RWPE1 (cell line): ENCODE measurements around the gene CCND1.

ENCODE experiments used
- CTCF ChIA-PET: fragments of 350-600 bp; sonication (Branson Sonifier 250); formaldehyde crosslinking; extraction: SDS; loops from one replicate; lab custom pipeline; 2021; lab: Yijun Ruan, JAX
- POLR2A ChIA-PET: fragments of 400-600 bp; formaldehyde crosslinking; extraction: SDS; loops from one replicate; lab custom pipeline; 2020; ENCODE audit warnings: antibody characterized with exemption; ENCODE audit not compliant: low non-redundant PET; lab: Yijun Ruan, JAX
- DNase-seq: peaks from one replicate; pipeline ENCODE4 v3.0.0; 2012; ENCODE audit warnings: low spot score
- H3K27ac ChIP-seq: fragments of 450-650 bp; 2 replicates; pipeline ENCODE4 v1.5.1; 2017
- TF ChIP-seq, protein P1 (sequence below): fragments of 450-650 bp; conservative IDR thresholded peaks from 2 replicates; pipeline ENCODE4 v1.5.1; 2017; ENCODE audit warnings: low read depth, mild to moderate bottlenecking

Gene CCND1

DNA sequence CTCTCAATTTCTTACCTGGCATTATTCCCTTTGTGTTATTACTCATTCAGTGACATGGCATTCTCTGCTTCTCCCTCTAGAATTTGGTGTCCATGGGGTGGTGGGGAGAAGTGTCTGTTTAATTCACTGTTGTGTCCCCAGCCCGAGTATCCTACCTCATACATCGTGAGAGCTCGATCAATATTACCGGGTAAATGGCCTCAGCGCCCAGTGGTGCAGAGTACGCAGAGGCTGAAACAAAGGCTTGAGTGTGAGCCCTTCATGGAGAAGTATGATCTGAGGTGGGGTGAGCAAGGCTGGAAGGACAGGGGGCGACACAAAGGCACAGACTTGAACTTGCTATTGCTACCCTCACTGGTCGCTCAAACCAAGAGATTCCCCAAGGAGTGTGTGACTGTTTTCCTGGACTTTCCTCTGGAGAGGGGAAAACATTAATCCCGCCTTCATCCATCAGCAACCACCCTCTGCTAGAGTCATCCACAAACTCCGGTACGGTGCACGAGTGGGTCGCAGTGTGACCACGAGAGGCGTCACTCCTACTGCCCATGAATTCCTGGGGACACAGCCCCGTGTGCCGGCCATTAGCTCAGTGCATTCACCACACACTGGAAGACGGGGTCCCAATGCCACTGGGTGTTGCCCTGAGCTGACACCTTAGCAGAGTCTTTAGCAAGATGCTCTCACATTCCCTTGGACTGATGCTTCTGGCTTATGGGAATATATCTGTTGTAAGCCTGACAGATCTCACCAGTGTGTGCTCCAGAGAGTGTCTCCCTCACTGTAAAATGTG, 35.0 kb upstream of the CCND1 start:
- DNase-seq, result no peak
- no peak overlapping the region for H3K27ac ChIP-seq
- CTCF ChIA-PET, result interaction anchor here (0.7 kb wide), 1 partner anchor 504 kb away, joined by 4 read pairs; no protein-coding TSS in a partner anchor
- POLR2A ChIA-PET, result no interaction called here
- TF ChIP-seq, protein P1, sequence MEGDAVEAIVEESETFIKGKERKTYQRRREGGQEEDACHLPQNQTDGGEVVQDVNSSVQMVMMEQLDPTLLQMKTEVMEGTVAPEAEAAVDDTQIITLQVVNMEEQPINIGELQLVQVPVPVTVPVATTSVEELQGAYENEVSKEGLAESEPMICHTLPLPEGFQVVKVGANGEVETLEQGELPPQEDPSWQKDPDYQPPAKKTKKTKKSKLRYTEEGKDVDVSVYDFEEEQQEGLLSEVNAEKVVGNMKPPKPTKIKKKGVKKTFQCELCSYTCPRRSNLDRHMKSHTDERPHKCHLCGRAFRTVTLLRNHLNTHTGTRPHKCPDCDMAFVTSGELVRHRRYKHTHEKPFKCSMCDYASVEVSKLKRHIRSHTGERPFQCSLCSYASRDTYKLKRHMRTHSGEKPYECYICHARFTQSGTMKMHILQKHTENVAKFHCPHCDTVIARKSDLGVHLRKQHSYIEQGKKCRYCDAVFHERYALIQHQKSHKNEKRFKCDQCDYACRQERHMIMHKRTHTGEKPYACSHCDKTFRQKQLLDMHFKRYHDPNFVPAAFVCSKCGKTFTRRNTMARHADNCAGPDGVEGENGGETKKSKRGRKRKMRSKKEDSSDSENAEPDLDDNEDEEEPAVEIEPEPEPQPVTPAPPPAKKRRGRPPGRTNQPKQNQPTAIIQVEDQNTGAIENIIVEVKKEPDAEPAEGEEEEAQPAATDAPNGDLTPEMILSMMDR, result no peak

DNA sequence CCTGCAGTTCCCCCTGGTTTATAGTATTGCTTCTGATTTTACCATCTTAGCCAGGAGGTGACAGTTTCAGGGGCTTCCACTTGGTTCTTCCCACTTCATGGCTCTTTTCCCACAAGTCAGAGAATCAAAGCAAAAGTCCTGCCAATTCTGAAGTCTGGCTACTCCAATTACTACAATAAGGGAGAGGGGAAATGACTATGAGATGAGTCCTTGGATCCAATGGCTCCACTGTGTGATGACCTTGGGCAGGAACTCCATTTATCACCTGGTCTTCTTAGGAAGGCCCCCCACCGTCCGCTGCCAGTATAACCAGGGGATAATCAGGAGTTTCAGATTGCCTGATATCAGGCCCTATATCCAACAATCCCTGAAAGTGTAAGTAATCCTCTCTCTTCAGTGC, 31.6 kb upstream of the CCND1 start:
- DNase-seq, result no peak
- no peak overlapping the region for H3K27ac ChIP-seq
- TF ChIP-seq, protein P1, result no peak
- POLR2A ChIA-PET, result no interaction called here
- CTCF ChIA-PET, result no interaction called here

DNA sequence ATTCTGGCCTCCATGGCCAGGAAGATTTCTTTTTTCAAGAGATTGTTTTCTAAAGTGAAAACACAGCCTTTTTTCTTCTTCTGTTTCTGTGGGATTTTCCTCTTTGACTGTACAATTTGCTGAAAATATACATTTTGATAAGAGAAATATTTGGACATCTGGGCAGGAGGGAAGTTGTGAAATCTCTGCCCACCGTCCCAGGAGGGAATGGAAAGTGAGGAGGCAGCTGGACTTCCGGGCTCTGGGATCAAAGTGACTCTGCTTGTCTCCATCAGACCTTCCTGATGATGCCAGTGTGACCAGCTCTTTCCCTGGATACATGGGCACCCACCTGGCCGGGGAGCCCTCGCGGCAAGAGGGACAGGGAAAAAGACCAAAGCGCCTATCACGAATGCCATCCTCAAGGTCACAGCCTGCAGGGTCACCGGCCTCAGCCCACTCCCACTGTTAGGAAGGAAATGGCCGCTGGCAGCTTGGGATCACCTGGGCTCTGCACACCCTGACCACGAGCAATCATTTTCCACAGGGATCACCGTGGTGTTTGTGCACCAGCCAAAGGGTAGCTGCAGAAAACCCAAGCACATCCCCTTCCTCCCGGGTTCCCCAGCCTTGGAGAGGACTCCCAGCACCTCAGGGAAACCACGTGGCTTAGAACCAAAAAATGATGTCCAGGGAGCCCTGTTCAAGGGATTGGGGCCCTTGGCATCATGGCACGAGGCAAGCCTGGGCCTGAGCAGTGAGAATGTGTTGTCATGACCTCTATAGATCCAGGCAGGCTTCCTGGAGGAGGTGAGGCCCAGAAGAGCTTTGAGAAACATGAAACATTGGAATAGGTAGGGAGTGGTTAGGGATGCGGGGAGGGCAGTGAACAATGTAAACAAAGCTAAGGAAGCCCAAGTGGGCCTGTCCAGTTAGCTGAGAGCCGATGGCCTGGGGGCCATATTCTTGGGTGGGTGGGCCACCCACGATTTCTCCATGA, 29.1 kb upstream of the CCND1 start:
- no peak for DNase-seq
- TF ChIP-seq, protein P1, result no peak
- CTCF ChIA-PET, result interaction anchor here (0.8 kb wide), 1 partner anchor 116 kb away, joined by 6 read pairs; no protein-coding TSS in a partner anchor
- H3K27ac ChIP-seq, result no peak overlapping the region
- POLR2A ChIA-PET, result no interaction called here

DNA sequence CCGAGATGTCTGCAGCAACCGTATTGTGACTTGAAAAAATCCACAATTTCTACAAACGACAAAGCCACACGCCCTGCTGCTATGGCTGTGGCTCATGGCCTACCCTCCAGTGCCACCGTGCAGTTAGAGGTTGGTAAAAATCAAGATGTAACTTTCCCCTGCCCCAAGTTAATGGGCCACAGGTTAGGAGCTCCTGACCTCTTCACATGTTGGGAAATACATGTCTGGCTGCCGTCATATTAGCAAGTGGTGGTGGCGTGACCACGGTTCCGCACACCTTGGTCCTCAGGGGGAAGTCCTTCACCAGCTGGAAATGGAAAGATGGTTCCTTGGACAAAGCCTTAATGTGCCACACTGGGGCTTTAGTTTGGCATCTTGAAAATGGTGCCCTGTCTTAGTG, 27.4 kb upstream of the CCND1 start:
- no peak for DNase-seq
- TF ChIP-seq, protein P1, result no peak
- H3K27ac ChIP-seq, result no peak overlapping the region
- ChIA-PET POLR2A (no interaction called here), CTCF (no interaction called here)

DNA sequence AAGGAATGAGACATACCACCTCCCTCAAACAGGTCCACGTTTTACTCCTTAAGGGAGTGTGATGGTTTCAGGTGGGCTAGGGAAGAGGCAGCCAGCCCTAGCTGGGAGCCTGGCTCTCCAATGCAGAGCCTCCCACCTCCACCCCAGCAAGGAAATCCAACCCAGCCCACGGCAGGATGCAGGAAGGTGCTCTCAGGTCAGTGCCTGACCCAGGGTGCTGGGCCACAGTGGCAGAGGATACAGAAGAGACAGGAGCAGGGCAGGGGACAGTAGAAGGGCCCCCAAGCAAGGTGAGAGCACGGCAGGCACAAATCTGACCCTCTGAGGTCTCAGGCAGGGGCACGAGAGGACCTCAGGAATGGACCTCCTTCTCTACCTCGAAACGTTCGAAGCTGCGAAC, 26.9 kb upstream of the CCND1 start:
- CTCF ChIA-PET, result no interaction called here
- POLR2A ChIA-PET, result no interaction called here
- TF ChIP-seq, protein P1, result no peak

More for the DNA sequence above, 26.9 kb upstream of the CCND1 start:
- no peak overlapping the region for H3K27ac ChIP-seq
- no peak for DNase-seq
